Peyer's patch (tissue), 4 donors: ENCODE data around the gene MLKL.

Experiments used
- POLR2A ChIP-seq, 2 donors: fragments of 450-650 bp; IDR thresholded peaks; one replicate each; pipeline ENCODE4 v1.5.1; 2017; ENCODE audit warnings: antibody characterized with exemption in 2 of 2, mild to moderate bottlenecking in 2 of 2, moderate library complexity in 2 of 2
- TF ChIP-seq, protein P1 (sequence below), 6 experiments: fragments of 450-650 bp in 4 of 6; fragments of 200-600 bp in 2 of 6; sonication (generic) in 1 of 6; IDR thresholded peaks; one replicate each; pipeline ENCODE4 v1.5.1; 2017 to 2019; ENCODE audit warnings: antibody characterized with exemption in 6 of 6, mild to moderate bottlenecking in 3 of 6, moderate library complexity in 1 of 6

- TF ChIP-seq, protein P1, sequence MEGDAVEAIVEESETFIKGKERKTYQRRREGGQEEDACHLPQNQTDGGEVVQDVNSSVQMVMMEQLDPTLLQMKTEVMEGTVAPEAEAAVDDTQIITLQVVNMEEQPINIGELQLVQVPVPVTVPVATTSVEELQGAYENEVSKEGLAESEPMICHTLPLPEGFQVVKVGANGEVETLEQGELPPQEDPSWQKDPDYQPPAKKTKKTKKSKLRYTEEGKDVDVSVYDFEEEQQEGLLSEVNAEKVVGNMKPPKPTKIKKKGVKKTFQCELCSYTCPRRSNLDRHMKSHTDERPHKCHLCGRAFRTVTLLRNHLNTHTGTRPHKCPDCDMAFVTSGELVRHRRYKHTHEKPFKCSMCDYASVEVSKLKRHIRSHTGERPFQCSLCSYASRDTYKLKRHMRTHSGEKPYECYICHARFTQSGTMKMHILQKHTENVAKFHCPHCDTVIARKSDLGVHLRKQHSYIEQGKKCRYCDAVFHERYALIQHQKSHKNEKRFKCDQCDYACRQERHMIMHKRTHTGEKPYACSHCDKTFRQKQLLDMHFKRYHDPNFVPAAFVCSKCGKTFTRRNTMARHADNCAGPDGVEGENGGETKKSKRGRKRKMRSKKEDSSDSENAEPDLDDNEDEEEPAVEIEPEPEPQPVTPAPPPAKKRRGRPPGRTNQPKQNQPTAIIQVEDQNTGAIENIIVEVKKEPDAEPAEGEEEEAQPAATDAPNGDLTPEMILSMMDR (IDR thresholded peaks at IDR 0.05): no peak
- no peak for TF ChIP-seq POLR2A (IDR thresholded peaks at IDR 0.05)
Measured at GRCh38 chr16:74749291-74750055, 48.8 kb upstream of the MLKL start.
